Measurements from ENCODE around the gene ZCCHC2.

DNA sequence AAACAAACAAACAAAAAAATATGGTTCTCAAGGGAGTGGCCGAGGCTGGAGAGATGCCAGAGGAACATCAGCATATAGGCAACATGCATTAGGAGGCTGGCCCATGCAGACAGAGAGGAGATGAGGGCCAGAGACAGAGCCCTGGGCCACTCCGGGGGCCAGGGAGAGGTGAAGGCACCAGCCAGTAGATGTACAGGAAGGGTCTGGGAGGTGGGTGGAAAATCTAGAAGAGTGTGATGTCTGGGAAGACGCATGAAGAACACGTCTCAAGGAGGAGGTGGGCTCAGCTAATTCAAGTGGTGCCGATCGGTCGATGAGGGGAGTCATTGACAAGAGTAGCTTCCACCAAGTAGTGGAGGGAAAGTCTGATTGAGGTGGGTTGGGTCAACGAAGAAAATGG is 79.9 kb downstream of the ZCCHC2 start:
- TF ChIP-seq POLR2A (IDR thresholded peaks at IDR 0.05) = no peak
- TF ChIP-seq, protein P1, sequence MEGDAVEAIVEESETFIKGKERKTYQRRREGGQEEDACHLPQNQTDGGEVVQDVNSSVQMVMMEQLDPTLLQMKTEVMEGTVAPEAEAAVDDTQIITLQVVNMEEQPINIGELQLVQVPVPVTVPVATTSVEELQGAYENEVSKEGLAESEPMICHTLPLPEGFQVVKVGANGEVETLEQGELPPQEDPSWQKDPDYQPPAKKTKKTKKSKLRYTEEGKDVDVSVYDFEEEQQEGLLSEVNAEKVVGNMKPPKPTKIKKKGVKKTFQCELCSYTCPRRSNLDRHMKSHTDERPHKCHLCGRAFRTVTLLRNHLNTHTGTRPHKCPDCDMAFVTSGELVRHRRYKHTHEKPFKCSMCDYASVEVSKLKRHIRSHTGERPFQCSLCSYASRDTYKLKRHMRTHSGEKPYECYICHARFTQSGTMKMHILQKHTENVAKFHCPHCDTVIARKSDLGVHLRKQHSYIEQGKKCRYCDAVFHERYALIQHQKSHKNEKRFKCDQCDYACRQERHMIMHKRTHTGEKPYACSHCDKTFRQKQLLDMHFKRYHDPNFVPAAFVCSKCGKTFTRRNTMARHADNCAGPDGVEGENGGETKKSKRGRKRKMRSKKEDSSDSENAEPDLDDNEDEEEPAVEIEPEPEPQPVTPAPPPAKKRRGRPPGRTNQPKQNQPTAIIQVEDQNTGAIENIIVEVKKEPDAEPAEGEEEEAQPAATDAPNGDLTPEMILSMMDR (IDR thresholded peaks at IDR 0.05) = no peak

Measured in Peyer's patch (tissue), 4 donors.